HepG2 (cell line): ENCODE results near the gene CABP4. TPM values are rescaled to one million over a fixed set of nuclear protein-coding genes. Genes with fewer than 3 reads are reported as not detected.

Source experiments
- AGO2 ChIP-seq: fragments of 200-400 bp; formaldehyde crosslinking; optimal IDR thresholded peaks from 2 replicates; pipeline ENCODE3; 2017; ENCODE audit warnings: mild to moderate bottlenecking, low read depth, low read length, moderate library complexity
- ARID5B ChIP-seq: IDR thresholded peaks from 2 replicates; pipeline ENCODE4 v1.4.0; 2020; ENCODE audit warnings: mild to moderate bottlenecking, missing genetic modification reagents
- ATF7-NPFF ChIP-seq: sonication (generic); formaldehyde crosslinking; IDR thresholded peaks from 2 replicates; pipeline ENCODE4 v1.8.1; 2023; ENCODE audit warnings: mild to moderate bottlenecking, low read depth, missing genetic modification reagents, moderate library complexity
- GATAD2A ChIP-seq: IDR thresholded peaks from 2 replicates; pipeline ENCODE4 v1.6.1; 2016
- MEF2D ChIP-seq: sonication (generic); formaldehyde crosslinking; IDR thresholded peaks from 2 replicates; pipeline ENCODE4 v1.5.1; 2020; ENCODE audit warnings: mild to moderate bottlenecking, missing genetic modification reagents
- MIER3 ChIP-seq: IDR thresholded peaks from 2 replicates; pipeline ENCODE4 v1.6.1; 2016; ENCODE audit warnings: missing compliant biosample characterization, borderline replicate concordance
- PAXIP1 ChIP-seq: sonication (generic); formaldehyde crosslinking; conservative IDR thresholded peaks from 2 replicates; pipeline ENCODE4 v1.4.0; 2020; ENCODE audit warnings: mild to moderate bottlenecking, missing genetic modification reagents, moderate library complexity
- RARA ChIP-seq: IDR thresholded peaks from 2 replicates; pipeline ENCODE4 v1.6.1; 2016; ENCODE audit warnings: missing genetic modification reagents, missing compliant biosample characterization
- RBAK ChIP-seq: sonication (generic); formaldehyde crosslinking; IDR thresholded peaks from 2 replicates; pipeline ENCODE4 v1.5.1; 2020; ENCODE audit warnings: mild to moderate bottlenecking, missing genetic modification reagents
- TAF1 ChIP-seq: sonication (generic); formaldehyde crosslinking; IDR thresholded peaks from 2 replicates; pipeline ENCODE4 v1.4.0; 2020; ENCODE audit warnings: missing genetic modification reagents
- ZBTB7A ChIP-seq: sonication (generic); formaldehyde crosslinking; IDR thresholded peaks from 2 replicates; pipeline ENCODE4 v1.8.0; 2022; ENCODE audit warnings: mild to moderate bottlenecking, missing genetic modification reagents
- ZGPAT ChIP-seq: IDR thresholded peaks from 2 replicates; pipeline ENCODE4 v1.6.1; 2016; ENCODE audit warnings: mild to moderate bottlenecking
- ZNF350 ChIP-seq: sonication (generic); formaldehyde crosslinking; IDR thresholded peaks from 2 replicates; pipeline ENCODE4 v1.4.0; 2020; ENCODE audit warnings: mild to moderate bottlenecking, low read depth, missing genetic modification reagents, borderline replicate concordance
- ZNF451 ChIP-seq: sonication (generic); formaldehyde crosslinking; IDR thresholded peaks from 2 replicates; pipeline ENCODE4 v1.5.0; 2020; ENCODE audit warnings: mild to moderate bottlenecking, missing genetic modification reagents
- ZNF580 ChIP-seq: IDR thresholded peaks from 2 replicates; pipeline ENCODE4 v1.6.1; 2016; ENCODE audit warnings: low read depth, borderline replicate concordance
- ZNF768 ChIP-seq: sonication (generic); formaldehyde crosslinking; IDR thresholded peaks from 2 replicates; pipeline ENCODE4 v1.4.0; 2020; ENCODE audit warnings: missing genetic modification reagents
- ZNF800 ChIP-seq: sonication (generic); formaldehyde crosslinking; IDR thresholded peaks from 2 replicates; pipeline ENCODE4 v1.4.0; 2020; ENCODE audit warnings: missing genetic modification reagents
- polyA plus RNA-seq, 8 experiments: library from polyadenylated mRNA; depleted of rRNA in 3 of 8; stranded (reverse) in 7 of 8; unstranded in 1 of 8; fragments of >200 nt; fragmentation: Illumina TruSeq in 4 of 8; extraction: Trizol in 4 of 8; gene quantifications; 2 replicates each; pipeline versions ENCODE4 v1.2.1 to v1.2.3, GENCODE V29; 2011 to 2016; ENCODE audit warnings: low read depth in 4 of 8, missing spikeins in 1 of 8, mixed read lengths in 1 of 8; ENCODE audit not compliant: insufficient read depth in 1 of 8
- total RNA-seq, 5 experiments: library from RNA; depleted of rRNA; stranded (reverse); fragments of >200 nt; fragmentation: Illumina TruSeq; extraction: Trizol; gene quantifications; 2 replicates each; pipeline ENCODE4 v1.2.3, GENCODE V29; 2016; ENCODE audit warnings: low read depth in 1 of 5

Gene CABP4
- total and polyA plus RNA-seq, 2 of the 13 experiments (the other 11 are each of a cell fraction or from before 2014, with no cell fraction given): not detected

GRCh38 chr11:67428052-67429001, 26.8 kb upstream of the CABP4 start, which contains the start of gene RPS6KB2 (continued):
- peak; percentile 23 for TF ChIP-seq PAXIP1
- peak; percentile 83 for TF ChIP-seq ZNF350 (CRISPR knock-in tag)
- no peak; the same call in 1 of the 2 replicates for TF ChIP-seq ZNF580 (CRISPR knock-in tag)
- peak; percentile 33; the same call in 1 of the 2 replicates for TF ChIP-seq RARA
- 0 out of 2 replicates have a peak, but pooled peaks have one; percentile 85 for TF ChIP-seq ZNF800
- TF ChIP-seq ZBTB7A: no peak
- peak; percentile 37; the same call in 1 of the 2 replicates for TF ChIP-seq ARID5B
- TF ChIP-seq RBAK (CRISPR knock-in tag): no peak
- TF ChIP-seq ZNF768 (CRISPR knock-in tag): peak; percentile 35; the same call in 1 of the 2 replicates
- TF ChIP-seq AGO2: peak; percentile 33
- 0 out of 2 replicates have a peak, but pooled peaks have one; percentile 26 for TF ChIP-seq ZNF451 (CRISPR knock-in tag)
- TF ChIP-seq MEF2D (CRISPR knock-in tag): peak; percentile 68; the same call in 1 of the 2 replicates
- TF ChIP-seq MIER3 (CRISPR knock-in tag): peak; percentile 56; the same call in 1 of the 2 replicates
- TF ChIP-seq ATF7-NPFF (CRISPR knock-in tag): 0 out of 2 replicates have a peak, but pooled peaks have one; percentile 55
- peak; percentile 76 for TF ChIP-seq ZGPAT (CRISPR knock-in tag)
- TF ChIP-seq GATAD2A (CRISPR knock-in tag): peak; percentile 37; the same call in 1 of the 2 replicates
- peak; percentile 64; the same call in 1 of the 2 replicates for TF ChIP-seq TAF1 (CRISPR knock-in tag)
